K562 (cell line): ENCODE data around the gene KDF1.

Experiments used
- ARID2 ChIP-seq: fragments of 450-650 bp; IDR thresholded peaks from 2 replicates; pipeline ENCODE4 v1.6.1; 2017; ENCODE audit warnings: antibody characterized with exemption, mild to moderate bottlenecking
- BHLHE40 ChIP-seq: IDR thresholded peaks from 2 replicates; pipeline ENCODE4 v1.6.1; 2011; ENCODE audit warnings: low read length, improper control_type of control experiment
- CBX1 ChIP-seq: sonication (generic); IDR thresholded peaks from 2 replicates; pipeline ENCODE4 v1.6.1; 2016; ENCODE audit warnings: antibody characterized with exemption, low read depth, mild to moderate bottlenecking
- EZH2 ChIP-seq: IDR thresholded peaks from 2 replicates; pipeline ENCODE4 v1.6.1; 2012; ENCODE audit warnings: low read depth, mild to moderate bottlenecking, inconsistent platforms, low read length, borderline replicate concordance
- NCOA2 ChIP-seq, 2 experiments: fragments of 450-650 bp; IDR thresholded peaks; 2 replicates each; pipeline ENCODE4 v1.6.1; 2018; ENCODE audit warnings: mild to moderate bottlenecking in 2 of 2, moderate library complexity in 1 of 2; ENCODE audit not compliant: partially characterized antibody in 2 of 2
- NFYB ChIP-seq: IDR thresholded peaks from 2 replicates; pipeline ENCODE4 v1.6.1; 2011; ENCODE audit warnings: mild to moderate bottlenecking, moderate library complexity; ENCODE audit not compliant: insufficient read length; ENCODE audit errors: extremely low read depth
- PCBP2 ChIP-seq: fragments of 200-400 bp; formaldehyde crosslinking; IDR thresholded peaks from 2 replicates; pipeline ENCODE4 v1.6.1; 2018; ENCODE audit warnings: low read length, low read depth, mild to moderate bottlenecking, moderate library complexity; ENCODE audit not compliant: poor library complexity, severe bottlenecking
- POLR2A ChIP-seq: fragments of 450-650 bp; conservative IDR thresholded peaks from 2 replicates; pipeline ENCODE4 v1.6.1; 2016
- POLR2AphosphoS2 ChIP-seq: IDR thresholded peaks from 2 replicates; pipeline ENCODE4 v1.6.1; 2012; ENCODE audit warnings: low read length, improper control_type of control experiment
- PYGO2 ChIP-seq: fragments of 450-650 bp; IDR thresholded peaks from 2 replicates; pipeline ENCODE4 v1.6.1; 2016; ENCODE audit warnings: mild to moderate bottlenecking, missing genetic modification characterization, moderate library complexity, missing compliant biosample characterization
- RAD21 ChIP-seq, 2 experiments: fragments of 250-450 bp in 1 of 2; fragments of 450-650 bp in 1 of 2; sonication (Bioruptor Pico) in 1 of 2; formaldehyde crosslinking in 1 of 2; IDR thresholded peaks in 1 of 2; conservative IDR thresholded peaks in 1 of 2; 2 replicates each; pipeline versions ENCODE4 v1.4.0 to v1.8.0; 2020 to 2022; ENCODE audit warnings: mild to moderate bottlenecking in 2 of 2, moderate library complexity in 1 of 2
- TF ChIP-seq, protein P1 (sequence below), 3 experiments: IDR thresholded peaks in 2 of 3; conservative IDR thresholded peaks in 1 of 3; 2 replicates each; pipeline ENCODE4 v1.5.1; 2011 to 2012; ENCODE audit warnings: low read length in 3 of 3, mild to moderate bottlenecking in 3 of 3, control low read depth in 2 of 3, improper control_type of control experiment in 1 of 3, inconsistent platforms in 1 of 3, low read depth in 1 of 3, mixed read lengths in 1 of 3, moderate library complexity in 1 of 3; ENCODE audit not compliant: insufficient read depth in 2 of 3

DNA sequence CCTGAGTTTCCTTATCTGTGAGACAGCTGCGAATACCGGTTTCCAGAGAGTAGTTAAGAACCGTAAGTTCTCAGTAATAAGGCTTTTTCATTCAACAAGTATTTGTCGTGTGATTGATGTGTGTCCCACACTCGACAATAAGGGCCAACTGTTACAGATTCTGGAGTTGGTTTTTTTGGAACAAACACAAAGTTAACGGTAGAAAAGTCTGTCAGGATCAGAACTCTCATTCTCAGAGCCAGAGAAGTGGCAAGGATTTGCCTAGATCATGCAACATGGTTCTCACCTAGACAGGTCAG is 37.9 kb downstream of the KDF1 start:
- no peak for TF ChIP-seq EZH2
- no peak for TF ChIP-seq POLR2A
- TF ChIP-seq, protein P1, sequence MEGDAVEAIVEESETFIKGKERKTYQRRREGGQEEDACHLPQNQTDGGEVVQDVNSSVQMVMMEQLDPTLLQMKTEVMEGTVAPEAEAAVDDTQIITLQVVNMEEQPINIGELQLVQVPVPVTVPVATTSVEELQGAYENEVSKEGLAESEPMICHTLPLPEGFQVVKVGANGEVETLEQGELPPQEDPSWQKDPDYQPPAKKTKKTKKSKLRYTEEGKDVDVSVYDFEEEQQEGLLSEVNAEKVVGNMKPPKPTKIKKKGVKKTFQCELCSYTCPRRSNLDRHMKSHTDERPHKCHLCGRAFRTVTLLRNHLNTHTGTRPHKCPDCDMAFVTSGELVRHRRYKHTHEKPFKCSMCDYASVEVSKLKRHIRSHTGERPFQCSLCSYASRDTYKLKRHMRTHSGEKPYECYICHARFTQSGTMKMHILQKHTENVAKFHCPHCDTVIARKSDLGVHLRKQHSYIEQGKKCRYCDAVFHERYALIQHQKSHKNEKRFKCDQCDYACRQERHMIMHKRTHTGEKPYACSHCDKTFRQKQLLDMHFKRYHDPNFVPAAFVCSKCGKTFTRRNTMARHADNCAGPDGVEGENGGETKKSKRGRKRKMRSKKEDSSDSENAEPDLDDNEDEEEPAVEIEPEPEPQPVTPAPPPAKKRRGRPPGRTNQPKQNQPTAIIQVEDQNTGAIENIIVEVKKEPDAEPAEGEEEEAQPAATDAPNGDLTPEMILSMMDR (IDR thresholded peaks at IDR 0.05 in 2 of 3, conservative IDR thresholded peaks at IDR 0.05 in 1 of 3; ENCODE audit: insufficient read depth in 2 of 3, low read depth in 1 of 3, low read length in 3 of 3): no peak
- no peak for TF ChIP-seq PYGO2
- no peak for TF ChIP-seq NFYB
- no peak for TF ChIP-seq CBX1
- TF ChIP-seq NCOA2 (IDR thresholded peaks at IDR 0.05; ENCODE audit: partially characterized antibody in 2 of 2): no peak
- no peak for TF ChIP-seq ARID2
- TF ChIP-seq PCBP2: no peak
- no peak for TF ChIP-seq POLR2AphosphoS2
- no peak for TF ChIP-seq RAD21 (CRISPR knock-in tag; conservative IDR thresholded peaks at IDR 0.05 in 1 of 2, IDR thresholded peaks at IDR 0.05 in 1 of 2)
- TF ChIP-seq BHLHE40: no peak
